HEK293 (cell line): ENCODE results near the gene TMED4.
"Not testable (repeated sequence)": the region's sequence is repeated elsewhere in the genome, so short reads cannot be mapped to it uniquely, and the experiment has no call there.

Experiments
- CTCF ChIA-PET: fragments of 350-600 bp; formaldehyde crosslinking; extraction: SDS; loops from one replicate; lab custom pipeline; 2021; ENCODE audit warnings: antibody characterized with exemption; lab: Yijun Ruan, JAX
- POLR2A ChIA-PET: fragments of 300-600 bp; formaldehyde crosslinking; extraction: SDS; loops from one replicate; lab custom pipeline; 2020; ENCODE audit warnings: antibody characterized with exemption, inconsistent platforms; lab: Yijun Ruan, JAX
- H3K27ac ChIP-seq: fragments of 200-500 bp; sonication (Bioruptor generic); 2 replicates; pipeline ENCODE4 v1.5.1; 2014; ENCODE audit warnings: low read depth, low read length, control low read depth, inconsistent platforms; ENCODE audit errors: extremely low read depth
- H3K36me3 ChIP-seq, 2 experiments: fragments of 200-500 bp in 1 of 2; sonication (Bioruptor generic) in 1 of 2; 1 replicate in 1 of 2; 2 replicates in 1 of 2; pipeline ENCODE4 v1.5.1; 2014 to 2017; ENCODE audit warnings: inconsistent platforms in 2 of 2, low read length in 2 of 2; ENCODE audit not compliant: control insufficient read depth in 2 of 2, insufficient read depth in 1 of 2
- H3K4me1 ChIP-seq: fragments of 200-500 bp; sonication (Bioruptor generic); 2 replicates; pipeline ENCODE4 v1.5.1; 2014; ENCODE audit warnings: mild to moderate bottlenecking, low read length, inconsistent platforms; ENCODE audit not compliant: control insufficient read depth, insufficient read depth
- H3K4me3 ChIP-seq: 2 replicates; pipeline ENCODE4 v1.5.1; 2011; ENCODE audit warnings: low read depth, mild to moderate bottlenecking, control low read depth, low read length, moderate library complexity
- H3K9me3 ChIP-seq: fragments of 200-500 bp; sonication (Bioruptor generic); 2 replicates; pipeline ENCODE4 v1.5.1; 2014; ENCODE audit warnings: low read depth, low read length, inconsistent platforms; ENCODE audit not compliant: control insufficient read depth, insufficient read depth
- HIC1 ChIP-seq: fragments of 450-650 bp; formaldehyde crosslinking; IDR thresholded peaks from 2 replicates; pipeline ENCODE4 v1.5.1; 2016; ENCODE audit warnings: missing biosample characterization, missing genetic modification characterization
- KLF10 ChIP-seq: fragments of 450-650 bp; IDR thresholded peaks from 2 replicates; pipeline ENCODE4 v1.5.1; 2018; ENCODE audit warnings: missing biosample characterization, mild to moderate bottlenecking, missing genetic modification characterization
- OVOL3 ChIP-seq: fragments of 450-650 bp; formaldehyde crosslinking; IDR thresholded peaks from 2 replicates; pipeline ENCODE4 v1.5.1; 2016; ENCODE audit warnings: missing biosample characterization, missing genetic modification characterization
- ZBTB6 ChIP-seq: fragments of 450-650 bp; formaldehyde crosslinking; IDR thresholded peaks from 2 replicates; pipeline ENCODE4 v1.5.1; 2017; ENCODE audit warnings: missing biosample characterization, missing genetic modification characterization
- ZFP69B ChIP-seq: fragments of 450-650 bp; formaldehyde crosslinking; IDR thresholded peaks from 2 replicates; pipeline ENCODE4 v1.5.1; 2016; ENCODE audit warnings: missing biosample characterization, missing genetic modification characterization
- ZNF114 ChIP-seq: fragments of 450-650 bp; formaldehyde crosslinking; IDR thresholded peaks from 2 replicates; pipeline ENCODE4 v1.5.0; 2017; ENCODE audit warnings: missing biosample characterization, missing genetic modification characterization
- ZNF121 ChIP-seq: fragments of 450-650 bp; formaldehyde crosslinking; IDR thresholded peaks from 2 replicates; pipeline ENCODE4 v1.5.1; 2016; ENCODE audit warnings: missing biosample characterization, missing genetic modification characterization
- ZNF24 ChIP-seq: fragments of 450-650 bp; formaldehyde crosslinking; IDR thresholded peaks from 2 replicates; pipeline ENCODE4 v1.5.1; 2016; ENCODE audit warnings: missing biosample characterization, missing genetic modification characterization
- ZNF311 ChIP-seq: fragments of 450-650 bp; formaldehyde crosslinking; IDR thresholded peaks from 2 replicates; pipeline ENCODE4 v1.5.1; 2017; ENCODE audit warnings: missing biosample characterization, missing genetic modification characterization, borderline replicate concordance
- ZNF354C ChIP-seq: fragments of 450-650 bp; formaldehyde crosslinking; IDR thresholded peaks from 2 replicates; pipeline ENCODE4 v1.5.1; 2016; ENCODE audit warnings: missing biosample characterization, missing genetic modification characterization, low read depth, borderline replicate concordance
- ZNF362 ChIP-seq: fragments of 450-650 bp; formaldehyde crosslinking; IDR thresholded peaks from 2 replicates; pipeline ENCODE4 v1.5.1; 2016; ENCODE audit warnings: missing biosample characterization, missing genetic modification characterization
- ZNF366 ChIP-seq: fragments of 450-650 bp; formaldehyde crosslinking; conservative IDR thresholded peaks from 2 replicates; pipeline ENCODE4 v1.5.1; 2016; ENCODE audit warnings: missing biosample characterization, missing genetic modification characterization
- ZNF518A ChIP-seq: fragments of 450-650 bp; formaldehyde crosslinking; conservative IDR thresholded peaks from 2 replicates; pipeline ENCODE4 v1.5.1; 2016; ENCODE audit warnings: low read depth, missing biosample characterization, missing genetic modification characterization
- ZNF521 ChIP-seq: fragments of 450-650 bp; formaldehyde crosslinking; IDR thresholded peaks from 2 replicates; pipeline ENCODE4 v1.5.1; 2017; ENCODE audit warnings: missing biosample characterization, mild to moderate bottlenecking, missing genetic modification characterization
- ZNF558 ChIP-seq: fragments of 450-650 bp; formaldehyde crosslinking; IDR thresholded peaks from 2 replicates; pipeline ENCODE4 v1.5.1; 2016; ENCODE audit warnings: missing biosample characterization, missing genetic modification characterization
- ZNF623 ChIP-seq: fragments of 450-650 bp; formaldehyde crosslinking; IDR thresholded peaks from 2 replicates; pipeline ENCODE4 v1.5.1; 2016; ENCODE audit warnings: missing biosample characterization, missing genetic modification characterization
- ZNF747 ChIP-seq: fragments of 450-650 bp; formaldehyde crosslinking; IDR thresholded peaks from 2 replicates; pipeline ENCODE4 v1.5.1; 2016; ENCODE audit warnings: missing biosample characterization, missing genetic modification characterization

The TMED4 gene

GRCh38 chr7:44555350-44555749 lies 26.7 kb downstream of the TMED4 start (continued):
- TF ChIP-seq ZNF521 (tag by site-specific recombination) (no peak), KLF10 (tag by site-specific recombination) (no peak), ZNF747 (tag by site-specific recombination) (no peak), ZNF311 (tag by site-specific recombination) (no peak), ZNF354C (tag by site-specific recombination) (no peak), HIC1 (tag by site-specific recombination) (no peak), ZNF558 (tag by site-specific recombination) (no peak), ZNF518A (no peak), ZNF114 (tag by site-specific recombination) (no peak), ZNF366 (tag by site-specific recombination) (no peak), ZFP69B (tag by site-specific recombination) (no peak), ZNF24 (no peak), ZBTB6 (no peak)

GRCh38 chr7:44552473-44553005 lies 29.5 kb downstream of the TMED4 start:
- POLR2A ChIA-PET, H3K4me3 ChIP-seq, H3K4me1 ChIP-seq, H3K27ac ChIP-seq, H3K9me3 ChIP-seq, H3K36me3 ChIP-seq: not testable (repeated sequence)
- CTCF ChIA-PET = interaction anchor here (0.6 to 1.2 kb wide), 2 partner anchors 11 to 13 kb away, joined by 3 read pairs; no protein-coding TSS in a partner anchor

- H3K9me3 ChIP-seq = no peaks in the 10 kb centered on the region
- H3K27ac ChIP-seq = no peak overlapping the region
- ChIA-PET CTCF (interaction anchor here (0.6 to 1.2 kb wide), 2 partner anchors 15 to 1822 kb away, joined by 3 to 6 read pairs; no protein-coding TSS in a partner anchor), POLR2A (interaction anchor here (2.3 kb wide), 1 partner anchor 15 kb away, joined by 7 read pairs; no protein-coding TSS in a partner anchor)
- TF ChIP-seq ZNF362 (tag by site-specific recombination) (no peak), ZNF623 (tag by site-specific recombination) (no peak), ZNF121 (tag by site-specific recombination) (peak; percentile 78), OVOL3 (tag by site-specific recombination) (no peak)
- H3K36me3 ChIP-seq = no peaks in the 10 kb centered on the region
- H3K4me3 ChIP-seq = no peak overlapping the region
- no peaks in the 10 kb centered on the region for H3K4me1 ChIP-seq
Measured at GRCh38 chr7:44549457-44549856, 32.6 kb downstream of the TMED4 start.
